ENCODE data around the gene NTSR1.

- TF ChIP-seq CTCF (conservative IDR thresholded peaks at IDR 0.05) (no peak), EZH2 (IDR thresholded peaks at IDR 0.05; ENCODE audit: low read depth) (no peak)
These were observed 34.5 kb downstream of the NTSR1 start for GRCh38 chr20:62742979-62743776.

Measured in PC-9 (cell line).